HCT116 (cell line): ENCODE results near the gene TNPO1. TPM values are rescaled to one million over a fixed set of nuclear protein-coding genes. Genes with fewer than 3 reads are reported as not detected.

Experiments
- ATAC-seq: fragments of 200-7000 bp; cut with Tn5 transposase; 2 replicates; pipeline ENCODE4 v1.9.1; 2020; ENCODE audit warnings: mild to moderate bottlenecking, moderate library complexity
- BruUV-seq: library from RNA; stranded (reverse); fragments of 400-500 nt; replicated peaks from 2 replicates; lab custom pipeline; 2021; lab: Mats Ljungman, UMichigan
- CTCF ChIA-PET: fragments of 300-600 bp; sonication (Branson Sonifier 250); formaldehyde crosslinking; loops from one replicate; lab custom pipeline; 2021; ENCODE audit warnings: antibody characterized with exemption; lab: Charles Lee
- POLR2A ChIA-PET: fragments of 300-600, 350-600 bp; sonication (Branson Sonifier 250); formaldehyde crosslinking; loops from one replicate; lab custom pipeline; 2021; ENCODE audit warnings: antibody characterized with exemption; lab: Charles Lee
- RAD21 ChIA-PET, 2 experiments: fragments of 300-600 bp; sonication (Branson Sonifier 250); formaldehyde crosslinking; loops; one replicate each; lab custom pipeline; 2023; ENCODE audit warnings: low total read pairs in 2 of 2; ENCODE audit not compliant: uncharacterized antibody in 2 of 2, unreplicated experiment in 2 of 2, low non-redundant PET in 1 of 2; lab: Charles Lee
- DNase-seq: peaks from one replicate; pipeline ENCODE4 v3.0.0-alpha.2; 2010; ENCODE audit warnings: low read depth, low spot score
- H2AFZ ChIP-seq: fragments of 200-600 bp; shearing (Covaris generic), sonication (generic); 2 replicates; pipeline ENCODE4 v1.6.1; 2017; ENCODE audit warnings: low read depth, mixed run types, mixed read lengths, antibody characterized with exemption, low read length; ENCODE audit not compliant: poor library complexity, severe bottlenecking
- H3K27ac ChIP-seq: 2 replicates; pipeline ENCODE4 v1.5.1; 2012; ENCODE audit warnings: low read depth, low read length
- H3K27me3 ChIP-seq: fragments of 200-600 bp; sonication (generic); 2 replicates; pipeline ENCODE4 v1.6.1; 2016; ENCODE audit warnings: mixed run types, low read length, mixed read lengths; ENCODE audit not compliant: insufficient read depth
- H3K36me3 ChIP-seq, 2 experiments: fragments of 200-500 bp in 1 of 2; fragments of 200-600 bp in 1 of 2; sonication (Bioruptor generic) in 1 of 2; sonication (generic) in 1 of 2; 2 replicates each; pipeline versions ENCODE4 v1.5.1 to v1.6.1; 2014 to 2016; ENCODE audit warnings: low read length in 2 of 2, inconsistent platforms in 1 of 2, mixed read lengths in 1 of 2, mixed run types in 1 of 2; ENCODE audit not compliant: insufficient read depth in 2 of 2, control insufficient read depth in 1 of 2
- H3K4me1 ChIP-seq, 2 experiments: fragments of 200-600 bp in 1 of 2; sonication (generic) in 1 of 2; 2 replicates each; pipeline versions ENCODE4 v1.5.1 to v1.6.1; 2012 to 2017; ENCODE audit warnings: low read length in 2 of 2, inconsistent platforms in 1 of 2, mild to moderate bottlenecking in 1 of 2, mixed read lengths in 1 of 2, mixed run types in 1 of 2, moderate library complexity in 1 of 2; ENCODE audit not compliant: insufficient read depth in 2 of 2, control insufficient read depth in 1 of 2
- H3K4me2 ChIP-seq: fragments of 200-600 bp; sonication (generic); 2 replicates; pipeline ENCODE4 v1.6.1; 2017; ENCODE audit warnings: mixed run types, low read length, mixed read lengths
- H3K4me3 ChIP-seq, 2 experiments: fragments of 200-600 bp in 1 of 2; sonication (generic) in 1 of 2; replicated peaks in 1 of 2; 2 replicates each; pipeline ENCODE4 v1.5.1; 2011 to 2016; ENCODE audit warnings: low read length in 2 of 2, control low read depth in 1 of 2, low read depth in 1 of 2, mild to moderate bottlenecking in 1 of 2, mixed read lengths in 1 of 2, mixed run types in 1 of 2
- H3K79me2 ChIP-seq: fragments of 200-600 bp; sonication (generic); 2 replicates; pipeline ENCODE4 v1.6.1; 2017; ENCODE audit warnings: mild to moderate bottlenecking, mixed run types, low read length, moderate library complexity, mixed read lengths; ENCODE audit not compliant: insufficient read depth
- H3K9ac ChIP-seq: fragments of 200-600 bp; sonication (generic); 2 replicates; pipeline ENCODE4 v1.6.1; 2016; ENCODE audit warnings: low read length, mixed read lengths
- H3K9me2 ChIP-seq: fragments of 200-600 bp; sonication (generic), shearing (Covaris generic); 2 replicates; pipeline ENCODE4 v1.6.1; 2017; ENCODE audit warnings: mixed run types, mild to moderate bottlenecking, moderate library complexity; ENCODE audit not compliant: insufficient read depth
- H3K9me3 ChIP-seq, 2 experiments: fragments of 200-500 bp in 1 of 2; fragments of 200-600 bp in 1 of 2; sonication (Bioruptor generic) in 1 of 2; sonication (generic) in 1 of 2; 2 replicates each; pipeline ENCODE4 v1.6.1; 2014 to 2017; ENCODE audit warnings: low read length in 2 of 2, mixed read lengths in 2 of 2, inconsistent platforms in 1 of 2, low read depth in 1 of 2, mild to moderate bottlenecking in 1 of 2, mixed run types in 1 of 2, moderate library complexity in 1 of 2; ENCODE audit not compliant: control insufficient read depth in 1 of 2, insufficient read depth in 1 of 2
- H4K20me1 ChIP-seq: fragments of 200-600 bp; sonication (generic), shearing (Covaris generic); 2 replicates; pipeline ENCODE4 v1.6.1; 2017; ENCODE audit warnings: mixed run types, mild to moderate bottlenecking, moderate library complexity; ENCODE audit not compliant: insufficient read depth
- CEBPB ChIP-seq: IDR thresholded peaks from 2 replicates; pipeline ENCODE4 v1.6.1; 2012; ENCODE audit warnings: low read depth
- EGR1 ChIP-seq: IDR thresholded peaks from 2 replicates; pipeline ENCODE4 v1.6.1; 2012; ENCODE audit warnings: low read depth
- JUND ChIP-seq: IDR thresholded peaks from 2 replicates; pipeline ENCODE4 v1.6.1; 2012
- POLR2AphosphoS5 ChIP-seq: IDR thresholded peaks from 2 replicates; pipeline ENCODE4 v1.6.1; 2011; ENCODE audit warnings: mild to moderate bottlenecking, low read depth, low read length, moderate library complexity
- TCF7L2 ChIP-seq: IDR thresholded peaks from 2 replicates; pipeline ENCODE4 v1.7.0; 2011; ENCODE audit warnings: borderline replicate concordance, inconsistent platforms; ENCODE audit not compliant: insufficient read depth, insufficient read length; ENCODE audit errors: extremely low read depth
- intact Hi-C: fragments of 100-400 bp; cut with micrococcal nuclease; formaldehyde crosslinking; loops from 2 replicates; pipeline ENCODE4 v1.10.0; 2022
- total RNA-seq: library from RNA; stranded (reverse); gene quantifications from one replicate; pipeline ENCODE4 v1.2.1, GENCODE V29; 2021; ENCODE audit not compliant: unreplicated experiment
- TF ChIP-seq, protein P1 (sequence below): IDR thresholded peaks from 2 replicates; pipeline ENCODE4 v1.6.1; 2012
- TF ChIP-seq, protein P2 (sequence below): IDR thresholded peaks from 2 replicates; pipeline ENCODE4 v1.6.1; 2012; ENCODE audit warnings: low read depth

TNPO1 gene
- total RNA-seq, 1 experiment from 2014 or later, result 104 TPM

DNA sequence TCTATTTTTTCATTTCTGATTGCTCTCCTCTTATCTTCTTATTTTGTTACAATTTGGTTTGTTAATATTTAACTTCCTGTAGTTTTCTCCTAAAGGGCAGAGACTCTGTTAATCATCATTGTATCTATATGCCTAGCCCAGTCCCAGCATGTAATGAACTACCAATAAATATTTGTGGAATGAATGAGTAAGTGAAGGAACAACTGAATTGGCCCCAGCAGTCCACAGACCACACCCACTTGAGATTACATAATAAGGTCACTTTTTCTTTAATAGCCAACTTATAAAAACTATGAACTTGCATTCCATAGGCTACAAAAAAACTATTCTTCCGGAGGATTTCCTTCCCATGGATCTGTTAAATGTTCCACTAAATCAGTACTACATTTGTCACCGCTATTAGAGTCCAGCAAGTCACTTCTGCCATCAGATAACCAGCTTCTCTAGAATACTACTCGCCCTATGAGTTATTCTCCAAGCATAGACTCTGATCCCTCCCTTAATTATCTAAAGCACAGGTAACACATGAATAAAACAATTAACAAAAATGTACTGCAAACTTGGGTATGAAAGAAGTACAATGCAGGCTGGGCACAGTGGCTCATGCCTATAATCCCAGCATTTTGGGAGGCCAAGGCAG lies 27.5 kb upstream of the TNPO1 start:
- H4K20me1 ChIP-seq, result no peaks in the 10 kb centered on the region
- H2AFZ ChIP-seq, result no peak overlapping the region
- intact Hi-C loops, result no loop called here
- no peaks in the 10 kb centered on the region for H3K9me3 ChIP-seq
- POLR2A ChIA-PET, result no interaction called here
- H3K36me3 ChIP-seq, result no peaks in the 10 kb centered on the region
- H3K9me2 ChIP-seq, result no peaks in the 10 kb centered on the region
- no TSS peak for BruUV-seq
- H3K27me3 ChIP-seq, result no peaks in the 10 kb centered on the region
- no peak overlapping the region for H3K4me2 ChIP-seq
- no peak for ATAC-seq
- no peaks in the 10 kb centered on the region for H3K79me2 ChIP-seq
- DNase-seq, result no peak
- H3K9ac ChIP-seq, result no peak overlapping the region
- CTCF ChIA-PET, result no interaction called here
- TF ChIP-seq CEBPB, result no peak
- no peak for TF ChIP-seq JUND
- no peak for TF ChIP-seq EGR1
- no peak for TF ChIP-seq TCF7L2
- TF ChIP-seq POLR2AphosphoS5, result no peak
- TF ChIP-seq, protein P1, sequence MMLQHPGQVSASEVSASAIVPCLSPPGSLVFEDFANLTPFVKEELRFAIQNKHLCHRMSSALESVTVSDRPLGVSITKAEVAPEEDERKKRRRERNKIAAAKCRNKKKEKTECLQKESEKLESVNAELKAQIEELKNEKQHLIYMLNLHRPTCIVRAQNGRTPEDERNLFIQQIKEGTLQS, result no peak
- TF ChIP-seq, protein P2, sequence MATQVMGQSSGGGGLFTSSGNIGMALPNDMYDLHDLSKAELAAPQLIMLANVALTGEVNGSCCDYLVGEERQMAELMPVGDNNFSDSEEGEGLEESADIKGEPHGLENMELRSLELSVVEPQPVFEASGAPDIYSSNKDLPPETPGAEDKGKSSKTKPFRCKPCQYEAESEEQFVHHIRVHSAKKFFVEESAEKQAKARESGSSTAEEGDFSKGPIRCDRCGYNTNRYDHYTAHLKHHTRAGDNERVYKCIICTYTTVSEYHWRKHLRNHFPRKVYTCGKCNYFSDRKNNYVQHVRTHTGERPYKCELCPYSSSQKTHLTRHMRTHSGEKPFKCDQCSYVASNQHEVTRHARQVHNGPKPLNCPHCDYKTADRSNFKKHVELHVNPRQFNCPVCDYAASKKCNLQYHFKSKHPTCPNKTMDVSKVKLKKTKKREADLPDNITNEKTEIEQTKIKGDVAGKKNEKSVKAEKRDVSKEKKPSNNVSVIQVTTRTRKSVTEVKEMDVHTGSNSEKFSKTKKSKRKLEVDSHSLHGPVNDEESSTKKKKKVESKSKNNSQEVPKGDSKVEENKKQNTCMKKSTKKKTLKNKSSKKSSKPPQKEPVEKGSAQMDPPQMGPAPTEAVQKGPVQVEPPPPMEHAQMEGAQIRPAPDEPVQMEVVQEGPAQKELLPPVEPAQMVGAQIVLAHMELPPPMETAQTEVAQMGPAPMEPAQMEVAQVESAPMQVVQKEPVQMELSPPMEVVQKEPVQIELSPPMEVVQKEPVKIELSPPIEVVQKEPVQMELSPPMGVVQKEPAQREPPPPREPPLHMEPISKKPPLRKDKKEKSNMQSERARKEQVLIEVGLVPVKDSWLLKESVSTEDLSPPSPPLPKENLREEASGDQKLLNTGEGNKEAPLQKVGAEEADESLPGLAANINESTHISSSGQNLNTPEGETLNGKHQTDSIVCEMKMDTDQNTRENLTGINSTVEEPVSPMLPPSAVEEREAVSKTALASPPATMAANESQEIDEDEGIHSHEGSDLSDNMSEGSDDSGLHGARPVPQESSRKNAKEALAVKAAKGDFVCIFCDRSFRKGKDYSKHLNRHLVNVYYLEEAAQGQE, result no peak
- RAD21 ChIA-PET, result no interaction called here
- no peak overlapping the region for H3K27ac ChIP-seq
- no peak overlapping the region for H3K4me3 ChIP-seq
- no peaks in the 10 kb centered on the region for H3K4me1 ChIP-seq
